Astrocyte (in vitro differentiated cells and primary cell): ENCODE results near the gene B3GALT4.

Experiments used
- EZH2 ChIP-seq: IDR thresholded peaks from 2 replicates; pipeline ENCODE4 v1.6.1; 2012; ENCODE audit warnings: mild to moderate bottlenecking, low read length, inconsistent platforms; ENCODE audit not compliant: insufficient read depth
- TF ChIP-seq, protein P1 (sequence below): IDR thresholded peaks from 2 replicates; pipeline ENCODE4 v1.5.1; 2011; ENCODE audit warnings: low read depth, mild to moderate bottlenecking, inconsistent platforms, low read length, moderate library complexity; ENCODE audit not compliant: insufficient read depth

GRCh38 chr6:33290459-33290858 is 13.5 kb downstream of the B3GALT4 start:
- TF ChIP-seq, protein P1, sequence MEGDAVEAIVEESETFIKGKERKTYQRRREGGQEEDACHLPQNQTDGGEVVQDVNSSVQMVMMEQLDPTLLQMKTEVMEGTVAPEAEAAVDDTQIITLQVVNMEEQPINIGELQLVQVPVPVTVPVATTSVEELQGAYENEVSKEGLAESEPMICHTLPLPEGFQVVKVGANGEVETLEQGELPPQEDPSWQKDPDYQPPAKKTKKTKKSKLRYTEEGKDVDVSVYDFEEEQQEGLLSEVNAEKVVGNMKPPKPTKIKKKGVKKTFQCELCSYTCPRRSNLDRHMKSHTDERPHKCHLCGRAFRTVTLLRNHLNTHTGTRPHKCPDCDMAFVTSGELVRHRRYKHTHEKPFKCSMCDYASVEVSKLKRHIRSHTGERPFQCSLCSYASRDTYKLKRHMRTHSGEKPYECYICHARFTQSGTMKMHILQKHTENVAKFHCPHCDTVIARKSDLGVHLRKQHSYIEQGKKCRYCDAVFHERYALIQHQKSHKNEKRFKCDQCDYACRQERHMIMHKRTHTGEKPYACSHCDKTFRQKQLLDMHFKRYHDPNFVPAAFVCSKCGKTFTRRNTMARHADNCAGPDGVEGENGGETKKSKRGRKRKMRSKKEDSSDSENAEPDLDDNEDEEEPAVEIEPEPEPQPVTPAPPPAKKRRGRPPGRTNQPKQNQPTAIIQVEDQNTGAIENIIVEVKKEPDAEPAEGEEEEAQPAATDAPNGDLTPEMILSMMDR, result no peak
- TF ChIP-seq EZH2, result no peak
